Measurements from ENCODE around the gene GPR82. TPM values are rescaled to one million over a fixed set of nuclear protein-coding genes. Genes with fewer than 3 reads are reported as not detected.

Gene GPR82
- total and polyA plus RNA-seq, 8 donors = 0.04 to 0.62 (median 0.24) TPM; not detected in 3

- no peak overlapping the region for H3K4me3 ChIP-seq
- FAIRE-seq = no peak
- H3K27me3 ChIP-seq = peaks cover 0 to 7% (median 2%) of the 10 kb centered on the region in 4 donors
- H3K36me3 ChIP-seq = no peaks in the 10 kb centered on the region
- no peaks in the 10 kb centered on the region for H3K4me1 ChIP-seq
- no peak for DNase-seq
- H3K27ac ChIP-seq = no peak overlapping the region
- intact Hi-C loops (cut with DNase I) = no loop called here
- TF ChIP-seq, protein P1, sequence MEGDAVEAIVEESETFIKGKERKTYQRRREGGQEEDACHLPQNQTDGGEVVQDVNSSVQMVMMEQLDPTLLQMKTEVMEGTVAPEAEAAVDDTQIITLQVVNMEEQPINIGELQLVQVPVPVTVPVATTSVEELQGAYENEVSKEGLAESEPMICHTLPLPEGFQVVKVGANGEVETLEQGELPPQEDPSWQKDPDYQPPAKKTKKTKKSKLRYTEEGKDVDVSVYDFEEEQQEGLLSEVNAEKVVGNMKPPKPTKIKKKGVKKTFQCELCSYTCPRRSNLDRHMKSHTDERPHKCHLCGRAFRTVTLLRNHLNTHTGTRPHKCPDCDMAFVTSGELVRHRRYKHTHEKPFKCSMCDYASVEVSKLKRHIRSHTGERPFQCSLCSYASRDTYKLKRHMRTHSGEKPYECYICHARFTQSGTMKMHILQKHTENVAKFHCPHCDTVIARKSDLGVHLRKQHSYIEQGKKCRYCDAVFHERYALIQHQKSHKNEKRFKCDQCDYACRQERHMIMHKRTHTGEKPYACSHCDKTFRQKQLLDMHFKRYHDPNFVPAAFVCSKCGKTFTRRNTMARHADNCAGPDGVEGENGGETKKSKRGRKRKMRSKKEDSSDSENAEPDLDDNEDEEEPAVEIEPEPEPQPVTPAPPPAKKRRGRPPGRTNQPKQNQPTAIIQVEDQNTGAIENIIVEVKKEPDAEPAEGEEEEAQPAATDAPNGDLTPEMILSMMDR (IDR thresholded peaks at IDR 0.05) = no peak
- 28 to 54% methylated on average over 1 of the region's 1 CpG for WGBS, 2 donors
- no peaks in the 10 kb centered on the region for H3K9me3 ChIP-seq
- no peak for ATAC-seq
These were observed 10.5 kb downstream of the GPR82 start for GRCh38 chrX:41734530-41734929.

DNA sequence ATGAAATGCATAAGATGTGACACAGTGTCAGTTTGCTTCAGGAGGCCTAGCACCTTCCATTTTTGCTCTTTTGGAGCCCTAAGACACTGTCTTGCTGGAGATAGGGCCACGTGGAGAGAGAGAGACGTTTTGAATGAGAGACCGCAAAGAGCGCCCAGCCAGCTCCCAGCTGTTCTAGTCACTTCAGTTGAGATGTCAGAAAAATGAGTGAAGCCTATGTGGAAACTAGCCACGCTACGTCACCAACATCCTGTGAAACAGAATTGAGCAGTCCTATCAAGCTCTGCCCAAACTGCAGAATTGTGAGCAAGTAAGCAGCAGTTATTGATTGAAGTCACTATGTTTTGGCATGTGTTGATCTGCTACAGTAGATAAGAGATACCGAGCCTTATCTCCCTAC is 13.1 kb downstream of the GPR82 start:
- no peak for FAIRE-seq

GRCh38 chrX:41739871-41740270 is 15.9 kb downstream of the GPR82 start:
- Histone ChIP-seq H3K36me3 (no peaks in the 10 kb centered on the region), H3K4me3 (no peak overlapping the region), H3K27me3 (peaks cover 0 to 7% (median 2%) of the 10 kb centered on the region in 4 donors), H3K27ac (no peak overlapping the region), H3K9me3 (no peaks in the 10 kb centered on the region), H3K4me1 (no peaks in the 10 kb centered on the region)
- DNase-seq (no peak), FAIRE-seq (no peak), ATAC-seq (no peak)
- TF ChIP-seq, protein P1 (IDR thresholded peaks at IDR 0.05) = no peak
- WGBS, 2 donors = 88 to 97% methylated on average over 1 of the region's 1 CpG
- intact Hi-C loops (cut with DNase I) = no loop called here

More for the DNA sequence above, 13.1 kb downstream of the GPR82 start:
- DNase-seq = no peak
- no peaks in the 10 kb centered on the region for H3K9me3 ChIP-seq
- ATAC-seq = no peak
- no peak overlapping the region for H3K4me3 ChIP-seq
- no peaks in the 10 kb centered on the region for H3K36me3 ChIP-seq
- intact Hi-C loops (cut with DNase I) = no loop called here
- H3K27ac ChIP-seq = no peak overlapping the region
- H3K27me3 ChIP-seq = peaks cover 0 to 7% (median 2%) of the 10 kb centered on the region in 4 donors
- TF ChIP-seq, protein P1 (IDR thresholded peaks at IDR 0.05) = no peak
- no peaks in the 10 kb centered on the region for H3K4me1 ChIP-seq
- WGBS, 2 donors = 63 to 68% methylated on average over 7 of the region's 7 CpGs

GRCh38 chrX:41750716-41751115 is 26.7 kb downstream of the GPR82 start:
- no peak for FAIRE-seq
- intact Hi-C loops (cut with DNase I) = no loop called here
- no peaks in the 10 kb centered on the region for H3K9me3 ChIP-seq
- TF ChIP-seq, protein P1 (IDR thresholded peaks at IDR 0.05) = no peak
- no peak for ATAC-seq
- WGBS, 2 donors = 53 to 81% methylated on average over 3 of the region's 3 CpGs
- H3K4me3 ChIP-seq = no peak overlapping the region
- no peaks in the 10 kb centered on the region for H3K27me3 ChIP-seq
- H3K27ac ChIP-seq = no peak overlapping the region
- no peaks in the 10 kb centered on the region for H3K4me1 ChIP-seq
- DNase-seq = no peak
- no peaks in the 10 kb centered on the region for H3K36me3 ChIP-seq

GRCh38 chrX:41758401-41758800 is 34.4 kb downstream of the GPR82 start:
- ATAC-seq = no peak
- H3K27me3 ChIP-seq = no peaks in the 10 kb centered on the region
- H3K27ac ChIP-seq = no peak overlapping the region
- no peaks in the 10 kb centered on the region for H3K36me3 ChIP-seq
- TF ChIP-seq, protein P1 (IDR thresholded peaks at IDR 0.05) = no peak
- FAIRE-seq = no peak
- intact Hi-C loops (cut with DNase I) = no loop called here
- H3K9me3 ChIP-seq = no peaks in the 10 kb centered on the region
- DNase-seq = no peak
- 84 to 98% methylated on average over 1 to 2 of the region's 2 CpGs for WGBS, 2 donors
- H3K4me1 ChIP-seq = peaks cover 0 to 12% (median 4%) of the 10 kb centered on the region in 3 donors
- no peak overlapping the region for H3K4me3 ChIP-seq
